ENCODE measurements around the gene PDP2. TPM values are rescaled to one million over a fixed set of nuclear protein-coding genes. Genes with fewer than 3 reads are reported as not detected.

The PDP2 gene
- total RNA-seq, 2 experiments from 2014 or later = 13.8 to 29.2 TPM

DNA sequence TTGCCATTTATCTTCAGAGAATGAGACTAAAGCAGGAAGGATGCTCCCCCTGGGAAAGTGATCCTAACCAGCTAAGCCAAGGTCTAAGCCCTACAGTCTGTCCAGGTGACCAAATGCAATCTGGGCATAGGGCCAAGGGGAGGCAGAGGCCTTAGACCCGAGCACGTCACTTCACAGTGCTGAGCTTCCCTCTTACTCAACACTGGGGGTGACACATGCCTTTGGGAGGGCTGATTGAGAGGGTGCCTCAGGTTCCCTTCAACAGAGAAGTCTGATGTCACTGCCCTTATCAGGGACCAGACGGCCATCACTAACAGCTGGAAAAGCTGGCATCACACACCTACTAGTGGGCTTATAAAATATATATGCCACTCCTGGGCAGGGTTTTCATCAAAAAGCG, 49.9 kb downstream of the PDP2 start:
- TF ChIP-seq, protein P1, sequence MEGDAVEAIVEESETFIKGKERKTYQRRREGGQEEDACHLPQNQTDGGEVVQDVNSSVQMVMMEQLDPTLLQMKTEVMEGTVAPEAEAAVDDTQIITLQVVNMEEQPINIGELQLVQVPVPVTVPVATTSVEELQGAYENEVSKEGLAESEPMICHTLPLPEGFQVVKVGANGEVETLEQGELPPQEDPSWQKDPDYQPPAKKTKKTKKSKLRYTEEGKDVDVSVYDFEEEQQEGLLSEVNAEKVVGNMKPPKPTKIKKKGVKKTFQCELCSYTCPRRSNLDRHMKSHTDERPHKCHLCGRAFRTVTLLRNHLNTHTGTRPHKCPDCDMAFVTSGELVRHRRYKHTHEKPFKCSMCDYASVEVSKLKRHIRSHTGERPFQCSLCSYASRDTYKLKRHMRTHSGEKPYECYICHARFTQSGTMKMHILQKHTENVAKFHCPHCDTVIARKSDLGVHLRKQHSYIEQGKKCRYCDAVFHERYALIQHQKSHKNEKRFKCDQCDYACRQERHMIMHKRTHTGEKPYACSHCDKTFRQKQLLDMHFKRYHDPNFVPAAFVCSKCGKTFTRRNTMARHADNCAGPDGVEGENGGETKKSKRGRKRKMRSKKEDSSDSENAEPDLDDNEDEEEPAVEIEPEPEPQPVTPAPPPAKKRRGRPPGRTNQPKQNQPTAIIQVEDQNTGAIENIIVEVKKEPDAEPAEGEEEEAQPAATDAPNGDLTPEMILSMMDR (conservative IDR thresholded peaks at IDR 0.05; ENCODE audit: low read length) = no peak
- TF ChIP-seq EZH2phosphoT487 (IDR thresholded peaks at IDR 0.05; ENCODE audit: borderline replicate concordance, low read depth, low read length) = no peak
- no peak overlapping the region for H3K27ac ChIP-seq (ENCODE audit: low read depth, low read length, poor library complexity, severe bottlenecking)
- peaks cover 8% of the 10 kb centered on the region; the same call in 1 of the 2 replicates for H3K36me3 ChIP-seq (ENCODE audit: insufficient read depth, low read length)
- no peak for DNase-seq (ENCODE audit: low spot score)
- peaks cover 7% of the 10 kb centered on the region; the same call in 1 of the 2 replicates for H3K79me2 ChIP-seq (ENCODE audit: insufficient read depth, low read depth, low read length)
- no peaks in the 10 kb centered on the region for H3K9me3 ChIP-seq (ENCODE audit: low read length)
- CTCF ChIA-PET (ENCODE audit: unreplicated experiment) = no interaction called here
- intact Hi-C loops (cut with micrococcal nuclease; ENCODE audit: unreplicated experiment) = loop anchor here (5.0 kb wide), 1 partner anchor 33 kb away; no protein-coding TSS in a partner anchor
- POLR2A ChIA-PET = interaction anchor here (0.6 kb wide), 2 partner anchors 313 to 1058 kb away, joined by 3 read pairs; no protein-coding TSS in a partner anchor
- H3K4me3 ChIP-seq (ENCODE audit: low read depth, low read length, poor library complexity, severe bottlenecking) = no peak overlapping the region
- no peaks in the 10 kb centered on the region for H4K20me1 ChIP-seq (ENCODE audit: insufficient read depth, low read length)
- no peaks in the 10 kb centered on the region for H3K9me2 ChIP-seq (ENCODE audit: insufficient read depth, low read length)
- no peak overlapping the region for H2AFZ ChIP-seq (ENCODE audit: low read length)
- H3K4me2 ChIP-seq (ENCODE audit: low read length) = no peak overlapping the region
- BruUV-seq (replicated peaks) = no TSS peak
- H3K4me1 ChIP-seq (ENCODE audit: insufficient read depth, low read length, poor library complexity, severe bottlenecking) = peaks cover 7% of the 10 kb centered on the region

- H4K20me1 ChIP-seq (ENCODE audit: insufficient read depth, low read length) = no peaks in the 10 kb centered on the region
- POLR2A ChIA-PET = no interaction called here
- H2AFZ ChIP-seq (ENCODE audit: low read length) = no peak overlapping the region
- intact Hi-C loops (cut with micrococcal nuclease; ENCODE audit: unreplicated experiment) = loop anchor here (5.0 kb wide), 1 partner anchor 34 kb away; no protein-coding TSS in a partner anchor
- no peak overlapping the region for H3K4me3 ChIP-seq (ENCODE audit: low read depth, low read length, poor library complexity, severe bottlenecking)
- TF ChIP-seq EZH2phosphoT487 (IDR thresholded peaks at IDR 0.05; ENCODE audit: borderline replicate concordance, low read depth, low read length) = no peak
- TF ChIP-seq, protein P1 (conservative IDR thresholded peaks at IDR 0.05; ENCODE audit: low read length) = no peak
- peaks cover 8% of the 10 kb centered on the region; the same call in 1 of the 2 replicates for H3K36me3 ChIP-seq (ENCODE audit: insufficient read depth, low read length)
- no TSS peak for BruUV-seq (replicated peaks)
- H3K4me1 ChIP-seq (ENCODE audit: insufficient read depth, low read length, poor library complexity, severe bottlenecking) = peaks cover 12% of the 10 kb centered on the region
- CTCF ChIA-PET (ENCODE audit: unreplicated experiment) = interaction anchor here (0.6 kb wide), 1 partner anchor 261 kb away, joined by 3 read pairs; no protein-coding TSS in a partner anchor
- no peaks in the 10 kb centered on the region for H3K9me2 ChIP-seq (ENCODE audit: insufficient read depth, low read length)
- no peak for DNase-seq (ENCODE audit: low spot score)
- no peak overlapping the region for H3K4me2 ChIP-seq (ENCODE audit: low read length)
- peaks cover 7% of the 10 kb centered on the region; the same call in 1 of the 2 replicates for H3K79me2 ChIP-seq (ENCODE audit: insufficient read depth, low read depth, low read length)
- no peak overlapping the region for H3K27ac ChIP-seq (ENCODE audit: low read depth, low read length, poor library complexity, severe bottlenecking)
- H3K9me3 ChIP-seq (ENCODE audit: low read length) = no peaks in the 10 kb centered on the region
These were observed 51.4 kb downstream of the PDP2 start for GRCh38 chr16:66931665-66932064.

GRCh38 chr16:66932076-66932475, 51.8 kb downstream of the PDP2 start:
- Histone ChIP-seq H3K4me2 (ENCODE audit: low read length) (no peak overlapping the region), H2AFZ (ENCODE audit: low read length) (no peak overlapping the region), H3K9me3 (ENCODE audit: low read length) (no peaks in the 10 kb centered on the region), H3K9me2 (ENCODE audit: insufficient read depth, low read length) (no peaks in the 10 kb centered on the region), H3K27ac (ENCODE audit: low read depth, low read length, poor library complexity, severe bottlenecking) (no peak overlapping the region), H3K4me3 (ENCODE audit: low read depth, low read length, poor library complexity, severe bottlenecking) (no peak overlapping the region), H3K79me2 (ENCODE audit: insufficient read depth, low read depth, low read length) (peaks cover 7% of the 10 kb centered on the region; the same call in 1 of the 2 replicates), H3K4me1 (ENCODE audit: insufficient read depth, low read length, poor library complexity, severe bottlenecking) (peaks cover 12% of the 10 kb centered on the region), H4K20me1 (ENCODE audit: insufficient read depth, low read length) (no peaks in the 10 kb centered on the region), H3K36me3 (ENCODE audit: insufficient read depth, low read length) (peaks cover 8% of the 10 kb centered on the region; the same call in 1 of the 2 replicates)
- POLR2A ChIA-PET = no interaction called here
- TF ChIP-seq, protein P1 (conservative IDR thresholded peaks at IDR 0.05; ENCODE audit: low read length) = no peak
- no peak for TF ChIP-seq EZH2phosphoT487 (IDR thresholded peaks at IDR 0.05; ENCODE audit: borderline replicate concordance, low read depth, low read length)
- CTCF ChIA-PET (ENCODE audit: unreplicated experiment) = interaction anchor here (0.6 kb wide), 1 partner anchor 261 kb away, joined by 3 read pairs; no protein-coding TSS in a partner anchor
- intact Hi-C loops (cut with micrococcal nuclease; ENCODE audit: unreplicated experiment) = loop anchor here (5.0 kb wide), 1 partner anchor 35 kb away; no protein-coding TSS in a partner anchor
- BruUV-seq (replicated peaks) = no TSS peak
- DNase-seq (ENCODE audit: low spot score) = no peak

All from OCI-LY7 (cell line).